B cell (primary cell): ENCODE measurements around the gene PXMP4. TPM values are rescaled to one million over a fixed set of nuclear protein-coding genes. Genes with fewer than 3 reads are reported as not detected.

Experiments used
- ATAC-seq: fragments of 200-7000 bp; cut with Tn5 transposase; one replicate; pipeline ENCODE4 v1.10.0; 2021; ENCODE audit warnings: low read depth, mild to moderate bottlenecking, moderate number of reproducible peaks, moderate library complexity
- CTCF ChIA-PET: fragments of 350-600 bp; sonication (Branson Sonifier 250); formaldehyde crosslinking; loops from one replicate; lab custom pipeline; 2021; ENCODE audit warnings: antibody characterized with exemption, inconsistent platforms; lab: Charles Lee
- POLR2A ChIA-PET: fragments of 350-600 bp; sonication (Branson Sonifier 250); formaldehyde crosslinking; loops from one replicate; lab custom pipeline; 2021; ENCODE audit warnings: antibody characterized with exemption; lab: Charles Lee
- DNase-seq: peaks from one replicate; pipeline ENCODE4 v3.0.0; 2013
- H2AFZ ChIP-seq: 2 replicates; pipeline ENCODE4 v1.6.1; 2012; ENCODE audit warnings: mild to moderate bottlenecking, low read depth, low read length; ENCODE audit not compliant: insufficient read depth, poor library complexity, severe bottlenecking
- H3K27ac ChIP-seq, 2 donors: 1 replicate in 1 of 2; 2 replicates in 1 of 2; pipeline ENCODE4 v1.5.1; 2012 to 2013; ENCODE audit warnings: low read length in 2 of 2, mild to moderate bottlenecking in 2 of 2, moderate library complexity in 1 of 2
- H3K27me3 ChIP-seq, 4 experiments: fragments of 200-600 bp in 1 of 4; sonication (generic) in 1 of 4; replicated peaks in 1 of 4; 1 replicate in 2 of 4; 2 replicates in 2 of 4; pipeline versions ENCODE4 v1.6.1 to v1.7.0; 2013 to 2016; ENCODE audit warnings: low read length in 3 of 4, mild to moderate bottlenecking in 2 of 4, mixed read lengths in 1 of 4, moderate library complexity in 1 of 4; ENCODE audit not compliant: insufficient read depth in 4 of 4, control insufficient read depth in 3 of 4; ENCODE audit errors: control extremely low read depth in 1 of 4
- H3K36me3 ChIP-seq, 2 experiments: replicated peaks in 1 of 2; 1 replicate in 1 of 2; 2 replicates in 1 of 2; pipeline versions ENCODE4 v1.6.1 to v1.7.1; 2013; ENCODE audit warnings: low read length in 1 of 2; ENCODE audit not compliant: insufficient read depth in 2 of 2, control insufficient read depth in 1 of 2; ENCODE audit errors: control extremely low read depth in 1 of 2, extremely low read depth in 1 of 2
- H3K4me1 ChIP-seq, 2 donors: fragments of 200-600 bp in 1 of 2; sonication (generic) in 1 of 2; 1 replicate in 1 of 2; 2 replicates in 1 of 2; pipeline versions ENCODE4 v1.5.1 to v1.6.1; 2013 to 2017; ENCODE audit warnings: low read length in 2 of 2; ENCODE audit not compliant: control insufficient read depth in 2 of 2, insufficient read depth in 2 of 2
- H3K4me2 ChIP-seq: replicated peaks from 2 replicates; pipeline ENCODE3; 2012; ENCODE audit warnings: mild to moderate bottlenecking, low read depth, low read length; ENCODE audit not compliant: poor library complexity, severe bottlenecking
- H3K4me3 ChIP-seq, 5 experiments: fragments of 200-600 bp in 1 of 5; sonication (generic) in 1 of 5; 1 replicate in 3 of 5; 2 replicates in 2 of 5; pipeline versions ENCODE4 v1.5.1 to v1.7.0; 2011 to 2016; ENCODE audit warnings: low read length in 4 of 5, mild to moderate bottlenecking in 4 of 5, low read depth in 2 of 5, control low read depth in 1 of 5, moderate library complexity in 1 of 5; ENCODE audit not compliant: insufficient read depth in 1 of 5; ENCODE audit errors: control extremely low read depth in 1 of 5, extremely low read depth in 1 of 5
- H3K79me2 ChIP-seq: fragments of 200-600 bp; sonication (generic); one replicate; pipeline ENCODE4 v1.6.0; 2016; ENCODE audit warnings: low read length; ENCODE audit not compliant: control insufficient read depth, insufficient read depth
- H3K9ac ChIP-seq: fragments of 200-600 bp; sonication (generic); 2 replicates; pipeline ENCODE4 v1.6.1; 2017; ENCODE audit warnings: mild to moderate bottlenecking, low read length, moderate library complexity
- H3K9me3 ChIP-seq, 3 donors: one replicate each; pipeline versions ENCODE4 v1.6.1 to v1.7.1; 2013; ENCODE audit warnings: low read length in 2 of 3; ENCODE audit not compliant: control insufficient read depth in 2 of 3, insufficient read depth in 1 of 3; ENCODE audit errors: control extremely low read depth in 1 of 3
- H4K20me1 ChIP-seq: 2 replicates; pipeline ENCODE4 v1.6.0; 2012; ENCODE audit warnings: mild to moderate bottlenecking, low read length; ENCODE audit not compliant: insufficient read depth, control insufficient read depth, poor library complexity, severe bottlenecking
- H3K27ac Mint-ChIP-seq: one replicate; pipeline ENCODE4 v1.8.0; 2021; ENCODE audit warnings: mixed read lengths
- H3K27me3 Mint-ChIP-seq: one replicate; pipeline ENCODE4 v1.8.0; 2021; ENCODE audit warnings: mixed read lengths
- H3K4me1 Mint-ChIP-seq: one replicate; pipeline ENCODE4 v1.8.0; 2021; ENCODE audit warnings: mixed read lengths
- H3K4me3 Mint-ChIP-seq: one replicate; pipeline ENCODE4 v1.8.0; 2021; ENCODE audit warnings: mixed read lengths
- H3K9me3 Mint-ChIP-seq: one replicate; pipeline ENCODE4 v1.8.0; 2022; ENCODE audit warnings: mixed read lengths; ENCODE audit not compliant: insufficient read depth
- EZH2 ChIP-seq: IDR thresholded peaks from 2 replicates; pipeline ENCODE4 v1.6.1; 2012; ENCODE audit warnings: borderline replicate concordance, low read depth, mild to moderate bottlenecking, moderate library complexity, low read length; ENCODE audit not compliant: insufficient read depth, poor library complexity, severe bottlenecking
- WGBS: methylation state at CpG from one replicate; pipeline ENCODE4 v1.1.5; 2013; ENCODE audit warnings: missing lambda C conversion rate; ENCODE audit not compliant: insufficient coverage; 5-methylcytosine and 5-hydroxymethylcytosine counted together
- intact Hi-C: fragments of 100-400 bp; cut with micrococcal nuclease; formaldehyde crosslinking; loops from one replicate; pipeline ENCODE4 v1.10.0; 2022
- polyA plus RNA-seq: library from polyadenylated mRNA; depleted of rRNA; stranded (reverse); fragments of >200 nt; gene quantifications from 2 replicates; pipeline ENCODE4 v1.2.3, GENCODE V29; 2012
- total RNA-seq, 2 donors: library from RNA; stranded (reverse); fragments of 120-200 nt in 1 of 2; gene quantifications; 1 replicate in 1 of 2; 2 replicates in 1 of 2; pipeline versions ENCODE4 v1.2.3 to v1.2.4, GENCODE V29; 2013 to 2022
- TF ChIP-seq, protein P1 (sequence below): fragments of 200-600 bp; IDR thresholded peaks from one replicate; pipeline ENCODE4 v1.8.0; 2022; ENCODE audit warnings: antibody characterized with exemption, mild to moderate bottlenecking

PXMP4 gene
- total and polyA plus RNA-seq, 2 donors (not counting 1 experiment from before 2014, with no cell fraction given) = 5.0 to 6.6 TPM

- ATAC-seq (no peak), DNase-seq (no peak)
- Mint-ChIP-seq H3K27ac (no peak overlapping the region), H3K4me1 (peaks cover 35% of the 10 kb centered on the region), H3K4me3 (peak overlapping the region; percentile 49), H3K27me3 (no peaks in the 10 kb centered on the region), H3K9me3 (no peaks in the 10 kb centered on the region)
- WGBS = 98% methylated on average over 4 of the region's 6 CpGs
- no peaks in the 10 kb centered on the region for H3K36me3 ChIP-seq
- no peak overlapping the region for H3K27ac ChIP-seq
- H3K9ac ChIP-seq = no peak overlapping the region
- H3K9me3 ChIP-seq = no peaks in the 10 kb centered on the region
- H3K27me3 ChIP-seq = no peaks in the 10 kb centered on the region
- H3K4me2 ChIP-seq = no peak overlapping the region
- peaks cover 3% of the 10 kb centered on the region for H3K79me2 ChIP-seq
- H2AFZ ChIP-seq = no peak overlapping the region
- intact Hi-C loops = no loop called here
- POLR2A ChIA-PET = no interaction called here
- no peak overlapping the region for H3K4me3 ChIP-seq
- CTCF ChIA-PET = interaction anchor here (0.8 to 6.1 kb wide), 6 partner anchors 8 to 213 kb away, joined by 3 to 61 read pairs (median 4); no protein-coding TSS in a partner anchor
- H4K20me1 ChIP-seq = no peaks in the 10 kb centered on the region
- TF ChIP-seq EZH2 = no peak
- TF ChIP-seq, protein P1, sequence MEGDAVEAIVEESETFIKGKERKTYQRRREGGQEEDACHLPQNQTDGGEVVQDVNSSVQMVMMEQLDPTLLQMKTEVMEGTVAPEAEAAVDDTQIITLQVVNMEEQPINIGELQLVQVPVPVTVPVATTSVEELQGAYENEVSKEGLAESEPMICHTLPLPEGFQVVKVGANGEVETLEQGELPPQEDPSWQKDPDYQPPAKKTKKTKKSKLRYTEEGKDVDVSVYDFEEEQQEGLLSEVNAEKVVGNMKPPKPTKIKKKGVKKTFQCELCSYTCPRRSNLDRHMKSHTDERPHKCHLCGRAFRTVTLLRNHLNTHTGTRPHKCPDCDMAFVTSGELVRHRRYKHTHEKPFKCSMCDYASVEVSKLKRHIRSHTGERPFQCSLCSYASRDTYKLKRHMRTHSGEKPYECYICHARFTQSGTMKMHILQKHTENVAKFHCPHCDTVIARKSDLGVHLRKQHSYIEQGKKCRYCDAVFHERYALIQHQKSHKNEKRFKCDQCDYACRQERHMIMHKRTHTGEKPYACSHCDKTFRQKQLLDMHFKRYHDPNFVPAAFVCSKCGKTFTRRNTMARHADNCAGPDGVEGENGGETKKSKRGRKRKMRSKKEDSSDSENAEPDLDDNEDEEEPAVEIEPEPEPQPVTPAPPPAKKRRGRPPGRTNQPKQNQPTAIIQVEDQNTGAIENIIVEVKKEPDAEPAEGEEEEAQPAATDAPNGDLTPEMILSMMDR = no peak
- peaks cover 20 to 41% of the 10 kb centered on the region in 2 donors for H3K4me1 ChIP-seq
These were observed 49.2 kb downstream of the PXMP4 start for GRCh38 chr20:33670715-33671499.
